DND-41 (cell line): ENCODE results near the gene PID1.

Experiments
- ATAC-seq: fragments of 200-7000 bp; cut with Tn5 transposase; 3 replicates; pipeline ENCODE4 v1.9.1; 2021; ENCODE audit warnings: low read depth; ENCODE audit not compliant: insufficient read depth
- DNase-seq: peaks from one replicate; pipeline ENCODE4 v3.0.0-alpha.2; 2020
- H2AFZ ChIP-seq: 2 replicates; pipeline ENCODE4 v1.6.0; 2012; ENCODE audit warnings: low read depth, low read length
- H3K27ac ChIP-seq: 2 replicates; pipeline ENCODE4 v1.5.1; 2012; ENCODE audit warnings: low read length, inconsistent platforms
- H3K27me3 ChIP-seq: fragments of 200-600 bp; sonication (generic); 2 replicates; pipeline ENCODE4 v1.6.0; 2012; ENCODE audit warnings: low read length, mild to moderate bottlenecking, inconsistent platforms; ENCODE audit not compliant: insufficient read depth, poor library complexity
- H3K36me3 ChIP-seq: 2 replicates; pipeline ENCODE4 v1.5.1; 2012; ENCODE audit warnings: low read length, inconsistent platforms; ENCODE audit not compliant: insufficient read depth
- H3K4me1 ChIP-seq: 2 replicates; pipeline ENCODE4 v1.5.1; 2012; ENCODE audit warnings: mild to moderate bottlenecking, low read length; ENCODE audit not compliant: insufficient read depth
- H3K4me2 ChIP-seq: 2 replicates; pipeline ENCODE4 v1.6.0; 2012; ENCODE audit warnings: mild to moderate bottlenecking, moderate library complexity, low read length, inconsistent platforms; ENCODE audit not compliant: insufficient read depth
- H3K4me3 ChIP-seq, 2 experiments: fragments of 200-600 bp in 1 of 2; shearing (Covaris generic) in 1 of 2; 2 replicates each; pipeline ENCODE4 v1.5.1; 2012 to 2016; ENCODE audit warnings: inconsistent platforms in 2 of 2, low read length in 2 of 2, mild to moderate bottlenecking in 2 of 2, low read depth in 1 of 2, moderate library complexity in 1 of 2
- H3K79me2 ChIP-seq: 2 replicates; pipeline ENCODE4 v1.6.0; 2012; ENCODE audit warnings: low read length, inconsistent platforms; ENCODE audit not compliant: insufficient read depth
- H3K9ac ChIP-seq: 2 replicates; pipeline ENCODE4 v1.6.0; 2012; ENCODE audit warnings: low read depth, mild to moderate bottlenecking, inconsistent platforms, low read length, moderate library complexity
- H3K9me3 ChIP-seq: 2 replicates; pipeline ENCODE4 v1.5.1; 2012; ENCODE audit warnings: low read length, moderate library complexity, mild to moderate bottlenecking, inconsistent platforms; ENCODE audit not compliant: insufficient read depth, severe bottlenecking
- H4K20me1 ChIP-seq: 2 replicates; pipeline ENCODE4 v1.6.0; 2012; ENCODE audit warnings: low read length; ENCODE audit not compliant: insufficient read depth
- EZH2 ChIP-seq: IDR thresholded peaks from 3 replicates; pipeline ENCODE4 v1.6.1; 2012; ENCODE audit warnings: borderline replicate concordance, low read depth, mild to moderate bottlenecking, moderate library complexity, low read length, inconsistent platforms; ENCODE audit not compliant: severe bottlenecking
- TF ChIP-seq, protein P1 (sequence below): IDR thresholded peaks from 2 replicates; pipeline ENCODE4 v1.5.1; 2012; ENCODE audit warnings: borderline replicate concordance, low read length, moderate library complexity, mild to moderate bottlenecking; ENCODE audit not compliant: poor library complexity, severe bottlenecking; ENCODE audit errors: extremely low read depth

The PID1 gene

DNA sequence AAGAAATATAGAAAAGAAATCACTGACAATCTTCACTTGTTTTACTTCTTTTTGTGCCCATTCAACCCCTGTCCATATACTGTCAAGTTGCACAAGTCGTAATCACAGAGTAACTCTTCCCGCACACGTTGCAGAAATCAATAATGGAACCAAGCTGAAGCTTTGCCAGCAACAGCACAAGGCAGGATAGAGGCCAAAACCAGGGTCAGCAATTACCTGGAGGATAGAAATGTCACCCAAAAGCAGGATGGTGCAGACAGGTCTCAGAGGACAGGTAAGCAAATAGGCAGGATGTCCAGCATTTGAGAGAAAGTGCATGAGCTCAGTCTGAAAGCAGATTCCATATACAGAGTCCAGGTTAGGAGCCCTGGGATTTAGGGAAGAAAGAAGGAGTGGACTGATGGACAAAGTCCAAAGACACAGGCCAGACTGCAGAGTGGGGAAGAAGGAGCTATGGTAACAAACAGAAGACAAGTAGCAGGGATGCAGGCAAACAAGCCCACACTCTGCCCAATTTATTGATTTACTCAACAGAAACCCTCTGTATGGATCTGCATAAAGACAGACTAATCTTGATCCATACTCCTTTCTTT lies 52.7 kb downstream of the PID1 start:
- DNase-seq (no peak), ATAC-seq (no peak)
- H2AFZ ChIP-seq, result no peak overlapping the region
- H3K27ac ChIP-seq, result no peak overlapping the region
- no peaks in the 10 kb centered on the region for H3K79me2 ChIP-seq
- no peaks in the 10 kb centered on the region for H3K9me3 ChIP-seq
- H3K36me3 ChIP-seq, result no peaks in the 10 kb centered on the region
- H3K27me3 ChIP-seq, result no peaks in the 10 kb centered on the region
- no peak overlapping the region for H3K4me3 ChIP-seq
- no peak for TF ChIP-seq EZH2
- TF ChIP-seq, protein P1, sequence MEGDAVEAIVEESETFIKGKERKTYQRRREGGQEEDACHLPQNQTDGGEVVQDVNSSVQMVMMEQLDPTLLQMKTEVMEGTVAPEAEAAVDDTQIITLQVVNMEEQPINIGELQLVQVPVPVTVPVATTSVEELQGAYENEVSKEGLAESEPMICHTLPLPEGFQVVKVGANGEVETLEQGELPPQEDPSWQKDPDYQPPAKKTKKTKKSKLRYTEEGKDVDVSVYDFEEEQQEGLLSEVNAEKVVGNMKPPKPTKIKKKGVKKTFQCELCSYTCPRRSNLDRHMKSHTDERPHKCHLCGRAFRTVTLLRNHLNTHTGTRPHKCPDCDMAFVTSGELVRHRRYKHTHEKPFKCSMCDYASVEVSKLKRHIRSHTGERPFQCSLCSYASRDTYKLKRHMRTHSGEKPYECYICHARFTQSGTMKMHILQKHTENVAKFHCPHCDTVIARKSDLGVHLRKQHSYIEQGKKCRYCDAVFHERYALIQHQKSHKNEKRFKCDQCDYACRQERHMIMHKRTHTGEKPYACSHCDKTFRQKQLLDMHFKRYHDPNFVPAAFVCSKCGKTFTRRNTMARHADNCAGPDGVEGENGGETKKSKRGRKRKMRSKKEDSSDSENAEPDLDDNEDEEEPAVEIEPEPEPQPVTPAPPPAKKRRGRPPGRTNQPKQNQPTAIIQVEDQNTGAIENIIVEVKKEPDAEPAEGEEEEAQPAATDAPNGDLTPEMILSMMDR, result no peak
- H3K4me1 ChIP-seq, result no peaks in the 10 kb centered on the region
- no peaks in the 10 kb centered on the region for H4K20me1 ChIP-seq
- no peak overlapping the region for H3K4me2 ChIP-seq
- no peak overlapping the region for H3K9ac ChIP-seq

DNA sequence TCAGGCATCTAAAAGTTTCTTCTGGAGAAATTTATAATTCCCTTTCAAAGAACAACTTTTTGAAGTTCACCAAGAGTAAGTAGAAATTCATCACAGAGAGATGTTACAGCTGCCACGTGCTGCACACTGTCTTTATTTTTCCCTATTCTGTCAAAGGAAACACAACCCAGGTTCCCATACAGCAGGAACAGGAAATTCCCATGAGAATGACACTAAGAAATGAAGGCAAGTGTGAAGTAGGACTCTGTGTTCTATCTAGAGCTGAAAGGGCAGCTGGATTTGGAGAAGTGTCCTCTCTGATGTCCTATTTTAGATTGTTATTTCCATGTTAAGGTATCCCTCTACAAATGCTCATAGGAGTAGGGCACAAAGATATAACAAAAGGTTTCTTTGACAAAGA lies 58.8 kb downstream of the PID1 start:
- ATAC-seq, result no peak
- Histone ChIP-seq H3K79me2 (no peaks in the 10 kb centered on the region), H3K27ac (no peak overlapping the region), H4K20me1 (no peaks in the 10 kb centered on the region), H3K36me3 (no peaks in the 10 kb centered on the region), H2AFZ (no peak overlapping the region), H3K4me2 (no peak overlapping the region), H3K9me3 (no peaks in the 10 kb centered on the region), H3K9ac (no peak overlapping the region), H3K27me3 (no peaks in the 10 kb centered on the region), H3K4me1 (no peaks in the 10 kb centered on the region), H3K4me3 (no peak overlapping the region)
- no peak for DNase-seq
- no peak for TF ChIP-seq EZH2
- TF ChIP-seq, protein P1, result no peak

DNA sequence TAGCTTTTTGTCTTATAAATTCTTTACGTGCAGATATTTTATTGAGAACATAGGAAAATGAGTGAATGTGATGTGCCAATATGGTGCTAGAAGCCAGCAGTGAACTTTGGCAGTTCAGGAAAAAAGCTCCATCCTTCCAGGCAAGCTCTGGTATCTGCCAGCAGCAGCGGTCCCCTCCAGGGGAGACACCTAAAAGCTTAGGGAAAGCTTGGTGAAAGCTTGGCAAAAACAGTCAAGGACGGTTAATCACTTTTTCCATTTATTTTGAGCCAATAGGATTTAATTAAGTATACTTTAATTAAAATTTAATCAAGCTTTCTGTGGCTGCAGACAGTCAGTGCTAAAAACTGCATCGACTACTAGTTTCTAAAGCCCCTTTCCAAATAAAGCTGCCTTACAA lies 60.4 kb downstream of the PID1 start:
- no peaks in the 10 kb centered on the region for H4K20me1 ChIP-seq
- H3K27ac ChIP-seq, result no peak overlapping the region
- no peaks in the 10 kb centered on the region for H3K4me1 ChIP-seq
- DNase-seq (no peak), ATAC-seq (no peak)
- H3K27me3 ChIP-seq, result no peaks in the 10 kb centered on the region
- TF ChIP-seq, protein P1, result no peak
- TF ChIP-seq EZH2, result no peak
- H3K79me2 ChIP-seq, result no peaks in the 10 kb centered on the region
- H3K36me3 ChIP-seq, result no peaks in the 10 kb centered on the region
- no peak overlapping the region for H3K4me2 ChIP-seq
- H3K9me3 ChIP-seq, result no peaks in the 10 kb centered on the region
- no peak overlapping the region for H2AFZ ChIP-seq
- H3K9ac ChIP-seq, result no peak overlapping the region
- no peak overlapping the region for H3K4me3 ChIP-seq

DNA sequence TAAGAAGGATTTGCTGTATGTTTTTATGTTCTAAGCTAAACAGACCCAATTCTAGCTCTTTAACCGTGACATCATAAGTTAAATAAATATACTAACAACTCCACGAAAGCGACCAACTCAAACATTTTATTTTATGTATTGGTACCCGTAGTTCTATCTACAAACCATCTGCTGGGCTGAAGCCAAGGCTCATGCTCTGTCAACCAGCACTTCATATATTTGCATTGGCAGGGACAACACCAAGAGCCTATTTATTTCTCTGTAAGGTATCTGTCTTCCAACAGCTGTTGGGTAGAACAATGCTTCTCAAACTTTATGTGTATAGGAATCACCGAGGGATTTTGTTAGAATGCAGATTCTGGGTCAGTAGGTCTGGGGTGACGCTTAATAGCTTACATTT lies 64.5 kb downstream of the PID1 start:
- no peaks in the 10 kb centered on the region for H3K36me3 ChIP-seq
- no peaks in the 10 kb centered on the region for H3K27me3 ChIP-seq
- no peak overlapping the region for H3K4me2 ChIP-seq
- no peak overlapping the region for H3K27ac ChIP-seq
- no peak overlapping the region for H3K9ac ChIP-seq
- H4K20me1 ChIP-seq, result no peaks in the 10 kb centered on the region
- no peak overlapping the region for H3K4me3 ChIP-seq
- ATAC-seq (no peak), DNase-seq (no peak)
- H2AFZ ChIP-seq, result no peak overlapping the region
- H3K9me3 ChIP-seq, result no peaks in the 10 kb centered on the region
- H3K79me2 ChIP-seq, result no peaks in the 10 kb centered on the region
- H3K4me1 ChIP-seq, result no peaks in the 10 kb centered on the region
- TF ChIP-seq EZH2, result no peak
- TF ChIP-seq, protein P1, result no peak
